H9 (cell line): Measurements from ENCODE around the gene AIF1. TPM values are rescaled to one million over a fixed set of nuclear protein-coding genes. Genes with fewer than 3 reads are reported as not detected.

Source experiments
- DNase-seq: peaks from one replicate; pipeline ENCODE4 v3.0.0-alpha.2; 2017
- H2AFZ ChIP-seq: one replicate; pipeline ENCODE4 v1.6.1; 2013; ENCODE audit warnings: mild to moderate bottlenecking, low read length, control low read depth, moderate library complexity
- H2AK5ac ChIP-seq: 2 replicates; pipeline ENCODE4 v1.6.1; 2013; ENCODE audit warnings: low read length, control low read depth, mixed read lengths; ENCODE audit not compliant: insufficient read length
- H2BK120ac ChIP-seq: one replicate; pipeline ENCODE4 v1.6.1; 2013; ENCODE audit warnings: low read depth, mild to moderate bottlenecking, low read length, control low read depth, inconsistent platforms; ENCODE audit not compliant: poor library complexity, severe bottlenecking
- H2BK12ac ChIP-seq: 2 replicates; pipeline ENCODE4 v1.6.1; 2013; ENCODE audit warnings: low read length, control low read depth, mixed read lengths, low read depth; ENCODE audit not compliant: insufficient read length
- H2BK15ac ChIP-seq: 2 replicates; pipeline ENCODE4 v1.6.1; 2013; ENCODE audit warnings: low read depth, low read length, control low read depth
- H2BK20ac ChIP-seq: one replicate; pipeline ENCODE4 v1.6.1; 2013; ENCODE audit warnings: low read depth, mild to moderate bottlenecking, low read length, control low read depth, inconsistent platforms; ENCODE audit not compliant: poor library complexity, severe bottlenecking
- H2BK5ac ChIP-seq: 2 replicates; pipeline ENCODE4 v1.6.1; 2013; ENCODE audit warnings: low read length, control low read depth, mixed read lengths; ENCODE audit not compliant: insufficient read length
- H3K14ac ChIP-seq: 2 replicates; pipeline ENCODE4 v1.6.1; 2013; ENCODE audit warnings: low read length, control low read depth; ENCODE audit not compliant: insufficient read depth
- H3K18ac ChIP-seq: 2 replicates; pipeline ENCODE4 v1.6.1; 2013; ENCODE audit warnings: low read depth, mild to moderate bottlenecking, mixed read lengths, low read length, control low read depth; ENCODE audit not compliant: insufficient read length
- H3K23ac ChIP-seq: 2 replicates; pipeline ENCODE4 v1.6.1; 2013; ENCODE audit warnings: low read length, control low read depth, mixed read lengths, low read depth; ENCODE audit not compliant: insufficient read length
- H3K23me2 ChIP-seq: 2 replicates; pipeline ENCODE4 v1.6.1; 2013; ENCODE audit warnings: low read depth, mild to moderate bottlenecking, mixed read lengths, low read length, control low read depth; ENCODE audit not compliant: insufficient read length, poor library complexity, severe bottlenecking
- H3K27ac ChIP-seq: 2 replicates; pipeline ENCODE4 v1.5.1; 2013; ENCODE audit warnings: low read length, control low read depth, mixed read lengths, low read depth; ENCODE audit not compliant: insufficient read length
- H3K27me3 ChIP-seq: 2 replicates; pipeline ENCODE4 v1.6.1; 2013; ENCODE audit warnings: low read length, control low read depth, inconsistent platforms; ENCODE audit not compliant: insufficient read depth
- H3K4ac ChIP-seq: 2 replicates; pipeline ENCODE4 v1.6.1; 2013; ENCODE audit warnings: low read depth, mild to moderate bottlenecking, control low read depth, inconsistent platforms, low read length, moderate library complexity
- H3K4me1 ChIP-seq: 2 replicates; pipeline ENCODE4 v1.6.1; 2013; ENCODE audit warnings: low read length, control low read depth, inconsistent platforms; ENCODE audit not compliant: insufficient read depth
- H3K4me2 ChIP-seq: 2 replicates; pipeline ENCODE4 v1.6.1; 2013; ENCODE audit warnings: low read length, control low read depth, mixed read lengths; ENCODE audit not compliant: insufficient read length, insufficient read depth
- H3K56ac ChIP-seq: 2 replicates; pipeline ENCODE4 v1.6.1; 2013; ENCODE audit warnings: low read depth, mild to moderate bottlenecking, mixed read lengths, low read length, control low read depth; ENCODE audit not compliant: insufficient read length
- H3K79me1 ChIP-seq: 2 replicates; pipeline ENCODE4 v1.6.1; 2013; ENCODE audit warnings: low read depth, mild to moderate bottlenecking, moderate library complexity, low read length, control low read depth, inconsistent platforms; ENCODE audit not compliant: insufficient read depth, poor library complexity, severe bottlenecking
- H3K79me2 ChIP-seq: 2 replicates; pipeline ENCODE4 v1.6.1; 2013; ENCODE audit warnings: low read length, control low read depth, inconsistent platforms; ENCODE audit not compliant: insufficient read depth
- H3K9ac ChIP-seq: 2 replicates; pipeline ENCODE4 v1.6.1; 2013; ENCODE audit warnings: low read length, control low read depth, mixed read lengths; ENCODE audit not compliant: insufficient read length; ENCODE audit errors: extremely low read depth
- H3K9me3 ChIP-seq: one replicate; pipeline ENCODE4 v1.6.1; 2013; ENCODE audit warnings: low read depth, low read length, inconsistent platforms; ENCODE audit not compliant: control insufficient read depth
- H3T11ph ChIP-seq: one replicate; pipeline ENCODE4 v1.6.1; 2013; ENCODE audit warnings: mild to moderate bottlenecking, low read length, control low read depth, inconsistent platforms
- H4K20me1 ChIP-seq: one replicate; pipeline ENCODE4 v1.6.1; 2013; ENCODE audit not compliant: control insufficient read depth, insufficient read length, insufficient read depth
- H4K5ac ChIP-seq: 2 replicates; pipeline ENCODE4 v1.6.1; 2013; ENCODE audit warnings: low read depth, mild to moderate bottlenecking, mixed read lengths, low read length, control low read depth; ENCODE audit not compliant: insufficient read length
- H4K8ac ChIP-seq: replicated peaks from 2 replicates; pipeline ENCODE4 v1.6.1; 2013; ENCODE audit warnings: low read length, control low read depth, mixed read lengths, low read depth; ENCODE audit not compliant: insufficient read length
- H4K91ac ChIP-seq: 2 replicates; pipeline ENCODE4 v1.6.1; 2013; ENCODE audit warnings: low read depth, mild to moderate bottlenecking, moderate library complexity, mixed read lengths, low read length, control low read depth; ENCODE audit not compliant: insufficient read length
- H3K27ac Mint-ChIP-seq, 3 experiments: 2 replicates in 2 of 3; 3 replicates in 1 of 3; pipeline ENCODE4 v1.8.0; 2020 to 2021; ENCODE audit warnings: mixed read lengths in 3 of 3, mild to moderate bottlenecking in 1 of 3, moderate library complexity in 1 of 3
- H3K27me3 Mint-ChIP-seq: 2 replicates; pipeline ENCODE4 v1.8.0; 2021; ENCODE audit warnings: low read depth, mild to moderate bottlenecking, moderate library complexity, mixed read lengths
- H3K36me3 Mint-ChIP-seq, 3 experiments: 2 replicates in 2 of 3; 3 replicates in 1 of 3; pipeline ENCODE4 v1.8.0; 2020 to 2021; ENCODE audit warnings: low read depth in 3 of 3, mixed read lengths in 3 of 3; ENCODE audit not compliant: insufficient read depth in 1 of 3
- H3K4me1 Mint-ChIP-seq, 2 experiments: 2 replicates each; pipeline ENCODE4 v1.8.0; 2020; ENCODE audit warnings: mixed read lengths in 2 of 2
- H3K4me3 Mint-ChIP-seq, 2 experiments: 2 replicates in 1 of 2; 3 replicates in 1 of 2; pipeline ENCODE4 v1.8.0; 2020 to 2021; ENCODE audit warnings: mild to moderate bottlenecking in 2 of 2, mixed read lengths in 2 of 2, moderate library complexity in 1 of 2
- H3K9me3 Mint-ChIP-seq, 2 experiments: 2 replicates in 1 of 2; 3 replicates in 1 of 2; pipeline ENCODE4 v1.8.0; 2020; ENCODE audit warnings: mild to moderate bottlenecking in 2 of 2, mixed read lengths in 2 of 2, moderate library complexity in 1 of 2
- WGBS: extraction: QIAGEN DNeasy Blood & Tissue Kit; methylation state at CpG from one replicate; pipeline ENCODE4 v1.1.7; 2013; ENCODE audit warnings: missing lambda C conversion rate, low lambda C conversion rate, mixed read lengths; ENCODE audit not compliant: insufficient read length; ENCODE audit errors: extremely low coverage; 5-methylcytosine and 5-hydroxymethylcytosine counted together
- total RNA-seq: library from RNA; stranded (reverse); gene quantifications from 2 replicates; pipeline ENCODE4 v1.2.1, GENCODE V29; 2021
- TF ChIP-seq, protein P1 (sequence below): fragments of 200-600 bp; sonication (generic); conservative IDR thresholded peaks from 3 replicates; pipeline ENCODE4 v1.8.0; 2021; ENCODE audit warnings: antibody characterized with exemption, mild to moderate bottlenecking

The AIF1 gene
- total RNA-seq, 1 experiment from 2014 or later: 4.2 TPM

GRCh38 chr6:31567531-31568370 is 47.3 kb upstream of the AIF1 start:
- H4K8ac ChIP-seq: no peak overlapping the region
- H3T11ph ChIP-seq: no peak overlapping the region
- no peak overlapping the region for H3K56ac ChIP-seq
- Mint-ChIP-seq H3K4me1 (peaks cover 8 to 10% of the 10 kb centered on the region in 2 experiments), H3K27ac (peak overlapping the region in 1 of 3 experiments; percentile 44; a peak in 2 of 7 replicates), H3K36me3 (no peaks in the 10 kb centered on the region), H3K27me3 (no peaks in the 10 kb centered on the region), H3K9me3 (no peaks in the 10 kb centered on the region), H3K4me3 (no peak overlapping the region; a peak in 1 of 5 replicates)
- H2BK120ac ChIP-seq: no peak overlapping the region
- no peak overlapping the region for H3K27ac ChIP-seq
- H3K4me1 ChIP-seq: no peaks in the 10 kb centered on the region
- TF ChIP-seq, protein P1, sequence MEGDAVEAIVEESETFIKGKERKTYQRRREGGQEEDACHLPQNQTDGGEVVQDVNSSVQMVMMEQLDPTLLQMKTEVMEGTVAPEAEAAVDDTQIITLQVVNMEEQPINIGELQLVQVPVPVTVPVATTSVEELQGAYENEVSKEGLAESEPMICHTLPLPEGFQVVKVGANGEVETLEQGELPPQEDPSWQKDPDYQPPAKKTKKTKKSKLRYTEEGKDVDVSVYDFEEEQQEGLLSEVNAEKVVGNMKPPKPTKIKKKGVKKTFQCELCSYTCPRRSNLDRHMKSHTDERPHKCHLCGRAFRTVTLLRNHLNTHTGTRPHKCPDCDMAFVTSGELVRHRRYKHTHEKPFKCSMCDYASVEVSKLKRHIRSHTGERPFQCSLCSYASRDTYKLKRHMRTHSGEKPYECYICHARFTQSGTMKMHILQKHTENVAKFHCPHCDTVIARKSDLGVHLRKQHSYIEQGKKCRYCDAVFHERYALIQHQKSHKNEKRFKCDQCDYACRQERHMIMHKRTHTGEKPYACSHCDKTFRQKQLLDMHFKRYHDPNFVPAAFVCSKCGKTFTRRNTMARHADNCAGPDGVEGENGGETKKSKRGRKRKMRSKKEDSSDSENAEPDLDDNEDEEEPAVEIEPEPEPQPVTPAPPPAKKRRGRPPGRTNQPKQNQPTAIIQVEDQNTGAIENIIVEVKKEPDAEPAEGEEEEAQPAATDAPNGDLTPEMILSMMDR: no peak
- no peak overlapping the region for H3K4ac ChIP-seq
- no peak overlapping the region for H2BK12ac ChIP-seq
- WGBS: no CpG with 5 or more reads among the region's 9 CpGs
- no peak overlapping the region for H3K4me2 ChIP-seq
- no peak overlapping the region for H2AK5ac ChIP-seq
- no peak overlapping the region for H2BK5ac ChIP-seq
- H3K79me2 ChIP-seq: no peaks in the 10 kb centered on the region
- DNase-seq: no peak
- H4K20me1 ChIP-seq: no peaks in the 10 kb centered on the region
- H3K27me3 ChIP-seq: no peaks in the 10 kb centered on the region
- no peak overlapping the region for H3K18ac ChIP-seq
- no peak overlapping the region for H4K5ac ChIP-seq
- H3K14ac ChIP-seq: no peak overlapping the region
- no peak overlapping the region for H2BK20ac ChIP-seq
- no peak overlapping the region for H3K23ac ChIP-seq
- no peaks in the 10 kb centered on the region for H3K9me3 ChIP-seq
- no peaks in the 10 kb centered on the region for H3K23me2 ChIP-seq
- H2AFZ ChIP-seq: no peak overlapping the region
- H2BK15ac ChIP-seq: no peak overlapping the region
- H4K91ac ChIP-seq: no peak overlapping the region
- H3K79me1 ChIP-seq: no peaks in the 10 kb centered on the region
- no peak overlapping the region for H3K9ac ChIP-seq
